Fibroblast of lung (primary cell): ENCODE results near the gene C16orf92.

Source experiments
- EZH2 ChIP-seq: IDR thresholded peaks from 2 replicates; pipeline ENCODE4 v1.5.1; 2012; ENCODE audit warnings: low read length, control low read depth, mild to moderate bottlenecking; ENCODE audit errors: missing control alignments
- TF ChIP-seq, protein P1 (sequence below), 2 donors: IDR thresholded peaks in 1 of 2; conservative IDR thresholded peaks in 1 of 2; 1 replicate in 1 of 2; 2 replicates in 1 of 2; pipeline ENCODE4 v1.5.1; 2011 to 2012; ENCODE audit warnings: low read length in 2 of 2, control low read depth in 1 of 2, inconsistent platforms in 1 of 2, low read depth in 1 of 2, mild to moderate bottlenecking in 1 of 2

DNA sequence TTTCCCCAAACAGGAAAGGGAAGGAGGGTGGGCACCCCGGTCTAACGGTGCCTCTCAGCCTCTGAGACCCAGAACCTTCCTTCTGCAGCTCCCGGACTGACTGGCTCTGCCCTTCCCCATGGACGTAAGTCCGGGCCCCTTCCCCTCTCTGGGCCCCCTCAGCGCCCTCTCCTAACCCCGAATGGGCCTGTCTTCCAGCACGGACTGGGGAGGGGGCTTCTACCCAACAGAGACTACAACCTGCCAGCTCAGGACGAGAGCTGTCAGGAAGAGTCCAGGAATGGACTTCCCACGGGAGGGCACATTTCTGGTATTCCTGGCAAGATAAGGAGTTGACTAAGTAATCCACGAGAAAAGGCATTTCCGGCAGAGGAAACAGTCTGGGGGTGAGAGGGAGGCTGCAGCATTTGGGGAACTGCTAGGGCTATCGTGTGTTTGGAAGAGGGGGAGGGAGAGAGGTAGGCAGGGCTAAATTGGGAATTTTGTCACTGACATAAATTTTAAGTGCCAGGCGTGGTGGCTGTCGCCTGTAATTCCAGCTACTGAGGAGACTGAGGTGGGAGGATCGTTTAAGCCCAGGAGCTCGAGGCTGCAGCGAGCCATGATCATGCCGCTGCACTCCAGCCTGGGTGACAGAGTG, 30.5 kb downstream of the C16orf92 start:
- TF ChIP-seq, protein P1, sequence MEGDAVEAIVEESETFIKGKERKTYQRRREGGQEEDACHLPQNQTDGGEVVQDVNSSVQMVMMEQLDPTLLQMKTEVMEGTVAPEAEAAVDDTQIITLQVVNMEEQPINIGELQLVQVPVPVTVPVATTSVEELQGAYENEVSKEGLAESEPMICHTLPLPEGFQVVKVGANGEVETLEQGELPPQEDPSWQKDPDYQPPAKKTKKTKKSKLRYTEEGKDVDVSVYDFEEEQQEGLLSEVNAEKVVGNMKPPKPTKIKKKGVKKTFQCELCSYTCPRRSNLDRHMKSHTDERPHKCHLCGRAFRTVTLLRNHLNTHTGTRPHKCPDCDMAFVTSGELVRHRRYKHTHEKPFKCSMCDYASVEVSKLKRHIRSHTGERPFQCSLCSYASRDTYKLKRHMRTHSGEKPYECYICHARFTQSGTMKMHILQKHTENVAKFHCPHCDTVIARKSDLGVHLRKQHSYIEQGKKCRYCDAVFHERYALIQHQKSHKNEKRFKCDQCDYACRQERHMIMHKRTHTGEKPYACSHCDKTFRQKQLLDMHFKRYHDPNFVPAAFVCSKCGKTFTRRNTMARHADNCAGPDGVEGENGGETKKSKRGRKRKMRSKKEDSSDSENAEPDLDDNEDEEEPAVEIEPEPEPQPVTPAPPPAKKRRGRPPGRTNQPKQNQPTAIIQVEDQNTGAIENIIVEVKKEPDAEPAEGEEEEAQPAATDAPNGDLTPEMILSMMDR (conservative IDR thresholded peaks at IDR 0.05 in 1 of 2, IDR thresholded peaks at IDR 0.05 in 1 of 2; ENCODE audit: low read depth in 1 of 2, low read length in 2 of 2), result no peak
- no peak for TF ChIP-seq EZH2
